ENCODE data around the gene OSBPL7.

- TF ChIP-seq CTCF (IDR thresholded peaks at IDR 0.05) (peak in 4 of 7 experiments; percentile 3 to 11 (median 8)), POLR2A (IDR thresholded peaks at IDR 0.05) (no peak)
Measured at GRCh38 chr17:47844814-47845715, 23.5 kb upstream of the OSBPL7 start.

Measured in body of pancreas (tissue), 4 donors.